Neural progenitor cell (in vitro differentiated cells): ENCODE data around the gene KATNA1.

ENCODE experiments used
- CTCF ChIP-seq: fragments of 200-600 bp; sonication (generic); IDR thresholded peaks from 2 replicates; pipeline ENCODE4 v1.5.1; 2017; ENCODE audit warnings: antibody characterized with exemption, mild to moderate bottlenecking
- EZH2 ChIP-seq: fragments of 200-600 bp; sonication (generic); IDR thresholded peaks from 2 replicates; pipeline ENCODE4 v1.6.1; 2017; ENCODE audit warnings: antibody characterized with exemption, mild to moderate bottlenecking, moderate library complexity

- TF ChIP-seq CTCF (no peak), EZH2 (no peak)
These were observed 34.8 kb upstream of the KATNA1 start for GRCh38 chr6:149683256-149683859.
